Neural cell (in vitro differentiated cells): Measurements from ENCODE around the gene RNF128. TPM values are rescaled to one million over a fixed set of nuclear protein-coding genes. Genes with fewer than 3 reads are reported as not detected.

Experiments
- polyA plus RNA-seq: library from polyadenylated mRNA; depleted of rRNA; stranded (reverse); fragments of >200 nt; gene quantifications from 2 replicates; pipeline ENCODE4 v1.2.3, GENCODE V29; 2014

RNF128 gene
- polyA plus RNA-seq, 1 donor from 2014 or later = 0.72 TPM

Other genes starting within 250 kb of the RNF128 start
- gene RADX, start 114.7 kb upstream of the RNF128 start, polyA plus RNA-seq = 67.5 and 78.9 TPM in 2 replicates
- 0.14 and 2.1 TPM in 2 replicates for gene TBC1D8B, start 76.0 kb downstream of the RNF128 start, polyA plus RNA-seq
- gene RIPPLY1, start 176.6 kb downstream of the RNF128 start, polyA plus RNA-seq = 0.57 TPM in 1 of 2 replicates, not detected in the other
- not detected in 2 replicates for gene CLDN2, start 193.7 kb downstream of the RNF128 start, polyA plus RNA-seq